WTC11 (cell line): Measurements from ENCODE around the gene CFI. TPM values are rescaled to one million over a fixed set of nuclear protein-coding genes. Genes with fewer than 3 reads are reported as not detected.

Experiments used
- ATAC-seq: fragments of 200-7000 bp; cut with Tn5 transposase; 2 replicates; pipeline ENCODE4 v1.10.0; 2021; ENCODE audit warnings: mild to moderate bottlenecking, moderate library complexity
- CTCF ChIA-PET: fragments of 300-600 bp; sonication (Branson Sonifier 250); formaldehyde crosslinking; loops from one replicate; lab custom pipeline; 2021; ENCODE audit warnings: antibody characterized with exemption; lab: Charles Lee
- POLR2A ChIA-PET: fragments of 350-600 bp; sonication (Branson Sonifier 250); formaldehyde crosslinking; loops from one replicate; lab custom pipeline; 2021; ENCODE audit warnings: antibody characterized with exemption; lab: Charles Lee
- DNase-seq: peaks from one replicate; pipeline ENCODE4 v3.0.0; 2021; ENCODE audit warnings: low spot score
- H3K27ac Mint-ChIP-seq: 2 replicates; pipeline ENCODE4 v1.8.0; 2021; ENCODE audit warnings: mixed read lengths
- H3K27me3 Mint-ChIP-seq: 2 replicates; pipeline ENCODE4 v1.8.0; 2021; ENCODE audit warnings: low read depth, mild to moderate bottlenecking, moderate library complexity, mixed read lengths
- H3K36me3 Mint-ChIP-seq: 2 replicates; pipeline ENCODE4 v1.8.0; 2021; ENCODE audit warnings: mixed read lengths
- H3K4me1 Mint-ChIP-seq: 2 replicates; pipeline ENCODE4 v1.8.0; 2022; ENCODE audit warnings: mixed read lengths
- H3K4me3 Mint-ChIP-seq: 2 replicates; pipeline ENCODE4 v1.8.0; 2021; ENCODE audit warnings: mild to moderate bottlenecking, moderate library complexity, mixed read lengths
- H3K9me3 Mint-ChIP-seq: 2 replicates; pipeline ENCODE4 v1.8.0; 2021; ENCODE audit warnings: mixed read lengths
- CREM ChIP-seq: sonication (generic); formaldehyde crosslinking; IDR thresholded peaks from 2 replicates; pipeline ENCODE4 v1.8.1; 2022; ENCODE audit warnings: mild to moderate bottlenecking, missing genetic modification reagents, moderate library complexity
- E2F1 ChIP-seq: sonication (generic); formaldehyde crosslinking; IDR thresholded peaks from 2 replicates; pipeline ENCODE4 v1.8.0; 2022; ENCODE audit warnings: mild to moderate bottlenecking, missing genetic modification reagents
- E2F4 ChIP-seq: sonication (generic); formaldehyde crosslinking; IDR thresholded peaks from 2 replicates; pipeline ENCODE4 v1.8.1; 2022; ENCODE audit warnings: low read depth, mild to moderate bottlenecking, moderate library complexity, missing genetic modification reagents, borderline replicate concordance
- ERG ChIP-seq: fragments of 250-450 bp; sonication (Bioruptor Pico); IDR thresholded peaks from 2 replicates; pipeline ENCODE4 v1.8.0; 2021; ENCODE audit warnings: mild to moderate bottlenecking
- IRF2 ChIP-seq: sonication (generic); formaldehyde crosslinking; IDR thresholded peaks from 2 replicates; pipeline ENCODE4 v1.8.0; 2022; ENCODE audit warnings: low read depth, missing genetic modification reagents, borderline replicate concordance
- KAT7 ChIP-seq: sonication (generic); formaldehyde crosslinking; IDR thresholded peaks from 2 replicates; pipeline ENCODE4 v1.8.1; 2023; ENCODE audit warnings: missing genetic modification reagents, mild to moderate bottlenecking, borderline replicate concordance
- MAX ChIP-seq: sonication (generic); formaldehyde crosslinking; IDR thresholded peaks from 2 replicates; pipeline ENCODE4 v1.8.0; 2022; ENCODE audit warnings: mild to moderate bottlenecking, missing genetic modification reagents
- NR1H2 ChIP-seq: sonication (generic); formaldehyde crosslinking; IDR thresholded peaks from 2 replicates; pipeline ENCODE4 v1.9.0; 2021; ENCODE audit warnings: mild to moderate bottlenecking, moderate library complexity, missing genetic modification reagents
- SOX15 ChIP-seq: fragments of 250-450 bp; sonication (Bioruptor Pico); IDR thresholded peaks from 2 replicates; pipeline ENCODE4 v1.9.0; 2021; ENCODE audit warnings: mild to moderate bottlenecking
- SP1 ChIP-seq: sonication (generic); formaldehyde crosslinking; conservative IDR thresholded peaks from 2 replicates; pipeline ENCODE4 v1.8.1; 2022; ENCODE audit warnings: missing genetic modification reagents
- TCF7 ChIP-seq: sonication (generic); formaldehyde crosslinking; IDR thresholded peaks from 2 replicates; pipeline ENCODE4 v1.8.0; 2022; ENCODE audit warnings: mild to moderate bottlenecking, low read depth, missing genetic modification reagents, moderate library complexity
- TP53 ChIP-seq: sonication (generic); formaldehyde crosslinking; IDR thresholded peaks from 2 replicates; pipeline ENCODE4 v1.8.1; 2023; ENCODE audit warnings: mild to moderate bottlenecking, missing genetic modification reagents
- ZNF138 ChIP-seq: sonication (generic); formaldehyde crosslinking; conservative IDR thresholded peaks from 2 replicates; pipeline ENCODE4 v1.8.1; 2022; ENCODE audit warnings: mild to moderate bottlenecking, moderate library complexity, missing genetic modification reagents
- ZNF263 ChIP-seq: sonication (generic); formaldehyde crosslinking; IDR thresholded peaks from 2 replicates; pipeline ENCODE4 v1.8.1; 2022; ENCODE audit warnings: low read depth, mild to moderate bottlenecking, moderate library complexity, missing genetic modification reagents
- ZNF396 ChIP-seq: fragments of 250-450 bp; sonication (Bioruptor Pico); IDR thresholded peaks from 2 replicates; pipeline ENCODE4 v1.8.0; 2021; ENCODE audit warnings: mild to moderate bottlenecking, moderate library complexity, borderline replicate concordance
- total RNA-seq: library from RNA; stranded (reverse); gene quantifications from 3 replicates; pipeline ENCODE4 v1.2.3, GENCODE V29; 2021

The CFI gene
- total RNA-seq, 1 experiment from 2014 or later = not detected

- peaks cover 7% of the 10 kb centered on the region for H3K4me1 Mint-ChIP-seq
- DNase-seq (no peak), ATAC-seq (no peak)
- H3K36me3 Mint-ChIP-seq = peaks cover 12% of the 10 kb centered on the region
- H3K9me3 Mint-ChIP-seq = peaks cover 8% of the 10 kb centered on the region
- TF ChIP-seq IRF2 (CRISPR knock-in tag) (no peak), ERG (CRISPR knock-in tag) (no peak), ZNF396 (CRISPR knock-in tag) (no peak)
- H3K4me3 Mint-ChIP-seq = no peak overlapping the region
- no peaks in the 10 kb centered on the region for H3K27me3 Mint-ChIP-seq
- ChIA-PET POLR2A (no interaction called here), CTCF (no interaction called here)
- H3K27ac Mint-ChIP-seq = no peak overlapping the region
These were observed 78.7 kb downstream of the CFI start for GRCh38 chr4:109723110-109723509.

GRCh38 chr4:109722357-109722756 lies 79.4 kb downstream of the CFI start:
- ATAC-seq (no peak), DNase-seq (no peak)
- Mint-ChIP-seq H3K27me3 (no peaks in the 10 kb centered on the region), H3K36me3 (peaks cover 14% of the 10 kb centered on the region), H3K4me1 (peaks cover 1% of the 10 kb centered on the region; the same call in 1 of the 2 replicates), H3K4me3 (no peak overlapping the region), H3K27ac (no peak overlapping the region), H3K9me3 (peaks cover 8% of the 10 kb centered on the region)
- ChIA-PET CTCF (interaction anchor here (0.5 kb wide), 1 partner anchor 1088 kb away, joined by 3 read pairs; no protein-coding TSS in a partner anchor), POLR2A (no interaction called here)
- no peak for TF ChIP-seq ERG (CRISPR knock-in tag)
- no peak for TF ChIP-seq CREM (CRISPR knock-in tag)
- no peak for TF ChIP-seq E2F4 (CRISPR knock-in tag)
- TF ChIP-seq ZNF263 (CRISPR knock-in tag) = no peak
- no peak for TF ChIP-seq NR1H2 (CRISPR knock-in tag)
- no peak for TF ChIP-seq TCF7
- no peak for TF ChIP-seq MAX (CRISPR knock-in tag)
- no peak for TF ChIP-seq E2F1
- TF ChIP-seq SOX15 (CRISPR knock-in tag) = no peak
- TF ChIP-seq SP1 (CRISPR knock-in tag) = no peak
- TF ChIP-seq TP53 (CRISPR knock-in tag) = no peak

- DNase-seq = no peak
- Mint-ChIP-seq H3K4me3 (no peak overlapping the region), H3K4me1 (no peaks in the 10 kb centered on the region; the same call in 1 of the 2 replicates), H3K36me3 (peaks cover 25% of the 10 kb centered on the region), H3K9me3 (peaks cover 8% of the 10 kb centered on the region), H3K27ac (no peak overlapping the region), H3K27me3 (no peaks in the 10 kb centered on the region)
- TF ChIP-seq KAT7 (CRISPR knock-in tag) (no peak), ZNF263 (CRISPR knock-in tag) (no peak), ZNF138 (CRISPR knock-in tag) (no peak)
- ChIA-PET CTCF (interaction anchor here (0.7 kb wide), 1 partner anchor 147 kb away, joined by 3 read pairs; no protein-coding TSS in a partner anchor), POLR2A (no interaction called here)
- ATAC-seq = no peak
These were observed 80.8 kb downstream of the CFI start for GRCh38 chr4:109721033-109721432.
